ENCODE data around the gene KLHL40.

Gene KLHL40

DNA sequence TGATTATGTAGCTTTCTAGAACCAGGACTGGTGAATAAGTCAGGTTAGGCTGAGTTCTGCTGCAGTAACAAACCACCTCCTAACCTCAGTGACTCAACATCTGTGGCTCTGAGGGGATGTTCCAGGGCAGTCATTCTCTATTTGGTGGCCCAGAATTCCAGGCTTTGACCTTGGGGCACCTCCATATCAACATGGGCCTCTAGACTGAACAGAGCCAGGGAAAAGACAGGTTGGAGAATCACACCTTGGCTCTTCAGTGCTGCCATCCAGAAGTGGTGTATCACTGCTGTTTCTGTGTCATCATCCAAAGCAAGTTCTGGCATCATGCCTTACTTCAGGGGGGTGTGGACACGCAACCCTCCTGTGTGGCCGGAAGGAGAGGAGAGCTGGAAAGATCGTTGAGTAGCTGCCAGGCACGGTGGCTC is 16.5 kb upstream of the KLHL40 start:
- DNase-seq (ENCODE audit: low read depth in 2 of 2): no peak

DNA sequence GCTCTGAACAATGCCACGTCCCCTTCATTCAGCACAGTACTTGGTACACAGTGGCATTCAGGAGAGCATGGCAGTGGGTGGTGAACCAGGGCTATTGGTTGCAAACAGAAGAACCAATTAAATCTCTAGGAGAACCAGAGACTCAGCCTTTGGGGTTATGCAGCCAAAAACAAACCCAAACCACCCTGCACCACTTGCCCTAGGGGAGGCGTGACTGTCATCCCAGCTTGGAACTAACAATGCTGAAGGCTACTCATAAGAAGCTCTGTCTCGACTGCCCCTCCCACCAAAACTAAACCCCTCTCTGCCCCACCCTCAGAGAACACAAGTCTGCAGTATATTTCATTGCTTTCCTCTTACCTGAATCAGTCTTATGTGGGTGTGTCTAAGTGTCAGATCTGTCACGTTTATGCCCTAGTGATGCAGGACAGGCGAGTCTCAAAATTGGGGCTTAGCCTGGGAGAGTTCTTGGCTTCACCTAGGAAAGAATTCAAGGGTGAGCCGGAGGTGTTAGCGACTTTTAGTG is 15.2 kb upstream of the KLHL40 start:
- DNase-seq (ENCODE audit: low read depth in 2 of 2): no peak

DNA sequence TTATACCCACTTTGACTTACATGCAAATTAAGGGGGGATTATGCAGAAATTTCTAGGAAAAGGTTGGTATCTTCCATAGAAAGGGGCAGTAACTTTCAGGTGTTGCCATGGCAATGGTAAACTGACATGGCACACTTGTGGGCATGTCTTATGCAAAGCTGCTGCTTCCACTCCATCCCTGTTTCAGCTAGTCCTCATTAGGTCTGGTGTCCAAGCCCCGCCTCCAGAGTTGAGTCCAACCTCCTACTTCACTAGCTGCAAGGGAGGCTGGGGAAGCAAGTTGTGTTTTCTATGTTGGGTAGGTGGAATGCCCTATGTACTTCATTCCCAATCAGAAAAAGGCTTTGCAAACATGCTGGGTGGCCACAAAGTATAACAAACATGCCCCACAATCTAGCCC is 14.7 kb upstream of the KLHL40 start:
- no peak for DNase-seq (ENCODE audit: low read depth in 2 of 2)

DNA sequence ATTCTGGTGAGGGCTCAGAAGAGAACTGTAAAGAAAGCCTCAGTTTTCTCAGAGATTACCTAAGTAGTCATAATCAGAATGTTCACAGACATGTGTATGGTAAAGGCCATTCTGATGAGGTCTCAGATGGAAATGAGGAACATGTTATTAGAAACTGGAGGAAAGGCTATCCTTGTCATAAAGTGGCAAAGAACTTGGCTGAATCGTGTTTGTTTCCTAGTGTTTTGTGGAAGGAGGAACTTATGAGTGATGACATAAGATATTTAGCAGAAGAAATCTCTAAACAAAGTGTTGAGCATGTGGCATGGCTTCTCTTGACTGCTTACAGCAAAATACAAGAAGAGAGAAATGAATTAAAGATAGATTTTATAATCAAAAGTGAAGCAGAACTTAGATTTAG is 12.8 kb upstream of the KLHL40 start:
- no peak for DNase-seq (ENCODE audit: low read depth in 2 of 2)

DNA sequence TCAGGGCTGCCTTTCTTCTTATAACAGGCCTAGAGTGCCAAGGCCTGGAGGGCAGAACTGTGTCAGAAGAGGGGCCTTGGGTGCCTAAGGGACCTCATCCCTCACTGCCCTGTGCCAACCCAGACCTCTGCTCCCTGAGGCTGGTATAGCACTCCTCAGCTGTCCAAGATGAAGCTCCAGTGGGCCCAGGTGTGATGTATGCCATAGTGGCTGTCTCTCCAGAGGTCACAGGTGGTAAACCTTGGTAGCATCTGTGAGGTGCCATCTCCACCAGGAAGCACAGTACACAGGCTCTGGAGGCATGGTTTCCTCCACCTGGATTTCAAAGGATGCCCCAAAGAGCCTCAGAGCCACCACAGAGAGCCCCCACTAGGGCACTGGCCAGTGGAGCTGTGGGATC is 12.3 kb upstream of the KLHL40 start:
- no peak for DNase-seq (ENCODE audit: low read depth in 2 of 2)

DNA sequence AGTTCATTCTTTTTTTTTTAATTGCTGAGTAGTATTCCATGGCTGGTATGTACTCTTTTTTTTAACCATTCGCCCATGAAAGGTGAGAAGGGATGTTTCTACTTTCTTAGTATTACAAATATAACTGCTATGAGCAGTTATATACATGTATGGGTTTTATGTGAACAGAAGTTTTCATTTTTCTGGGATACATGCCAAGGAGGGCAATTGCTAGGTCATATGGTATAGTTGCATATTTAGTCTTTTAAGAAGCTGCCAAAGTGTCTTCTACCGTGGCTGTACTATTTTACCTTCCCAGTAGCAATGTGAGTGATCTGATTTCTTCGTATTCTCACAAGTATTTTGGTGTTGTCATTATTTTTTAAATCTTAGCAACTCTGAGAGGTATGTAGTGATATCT is 11.2 kb upstream of the KLHL40 start:
- DNase-seq (ENCODE audit: low read depth in 2 of 2): no peak

DNA sequence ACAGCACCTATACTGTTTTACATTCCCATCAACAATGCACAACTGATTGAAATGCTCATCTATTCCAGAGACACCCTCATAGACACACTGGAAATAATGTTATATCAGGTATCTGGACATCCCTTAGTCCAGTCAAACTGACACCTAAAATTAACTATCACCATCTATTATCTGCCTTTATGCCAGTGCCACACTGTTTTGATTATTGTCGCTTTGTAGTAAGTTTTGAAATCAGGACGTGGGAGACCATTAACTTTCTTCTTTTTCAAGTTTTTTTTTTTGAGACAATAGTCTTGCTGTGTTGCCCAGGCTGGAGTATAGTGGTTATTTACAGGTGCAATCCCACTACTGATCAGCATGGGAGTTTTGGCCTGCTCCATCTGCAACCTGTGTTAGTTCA is 9.4 kb upstream of the KLHL40 start:
- DNase-seq (ENCODE audit: low read depth in 2 of 2): no peak

DNA sequence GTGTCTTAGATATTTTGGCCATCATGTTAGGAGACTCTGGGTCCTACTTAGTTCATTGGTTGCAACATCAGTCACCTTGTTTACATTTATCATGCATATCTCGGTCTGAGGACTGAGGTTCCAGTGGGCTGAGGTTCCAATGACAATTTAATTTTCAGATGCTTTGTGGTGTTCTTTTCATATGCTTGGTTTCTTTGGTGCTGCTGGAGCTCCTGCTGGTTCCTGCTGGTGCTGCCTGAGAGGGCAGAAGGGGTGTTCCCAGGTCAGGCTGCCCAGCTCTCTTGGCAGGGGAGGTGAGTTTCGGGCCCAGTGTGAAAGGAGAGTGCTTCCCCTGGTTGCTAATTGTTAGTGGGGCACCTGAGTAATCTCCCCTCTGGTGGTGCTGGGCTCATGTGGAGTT is 6.9 kb upstream of the KLHL40 start:
- DNase-seq (ENCODE audit: low read depth in 2 of 2): no peak

DNA sequence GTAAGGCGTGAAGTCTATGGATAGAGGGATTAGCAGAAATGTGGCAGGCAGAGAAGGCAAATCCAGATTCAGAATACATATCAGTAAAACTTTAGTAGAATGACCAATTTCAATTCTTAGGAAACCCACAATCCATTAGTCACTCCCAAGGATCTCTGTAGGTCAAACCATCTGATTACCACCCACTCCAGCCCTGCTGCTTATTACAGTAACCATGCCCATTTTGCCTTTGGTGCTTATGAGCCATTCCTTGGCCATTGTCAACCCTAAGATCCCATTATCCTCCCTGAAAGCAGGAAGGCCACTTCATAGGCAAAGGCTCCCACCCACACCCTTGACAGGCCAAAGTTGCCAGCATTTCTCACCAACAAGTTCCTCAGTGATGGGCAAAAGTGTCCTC is 5.1 kb upstream of the KLHL40 start:
- DNase-seq (ENCODE audit: low read depth in 2 of 2): no peak

DNA sequence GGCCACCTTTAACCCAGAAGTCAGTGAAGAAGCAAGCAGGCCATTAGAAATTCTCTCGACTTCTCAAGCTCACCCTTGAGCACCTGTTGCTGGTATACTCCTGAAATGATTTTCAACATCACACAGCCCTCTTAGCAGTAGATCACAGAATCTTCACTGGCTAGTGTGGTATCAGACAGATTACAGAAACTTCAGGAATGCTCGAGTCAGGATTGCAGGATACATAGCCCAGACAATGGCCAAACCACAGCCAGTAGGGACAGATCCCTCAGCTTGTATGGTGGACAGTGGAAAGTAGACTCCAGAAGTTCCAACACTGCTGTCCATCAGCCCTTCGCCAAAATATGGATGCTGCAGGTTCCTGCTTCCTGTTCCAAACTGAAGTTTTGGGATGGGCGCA is 4.5 kb upstream of the KLHL40 start:
- DNase-seq (ENCODE audit: low read depth in 2 of 2): no peak

DNA sequence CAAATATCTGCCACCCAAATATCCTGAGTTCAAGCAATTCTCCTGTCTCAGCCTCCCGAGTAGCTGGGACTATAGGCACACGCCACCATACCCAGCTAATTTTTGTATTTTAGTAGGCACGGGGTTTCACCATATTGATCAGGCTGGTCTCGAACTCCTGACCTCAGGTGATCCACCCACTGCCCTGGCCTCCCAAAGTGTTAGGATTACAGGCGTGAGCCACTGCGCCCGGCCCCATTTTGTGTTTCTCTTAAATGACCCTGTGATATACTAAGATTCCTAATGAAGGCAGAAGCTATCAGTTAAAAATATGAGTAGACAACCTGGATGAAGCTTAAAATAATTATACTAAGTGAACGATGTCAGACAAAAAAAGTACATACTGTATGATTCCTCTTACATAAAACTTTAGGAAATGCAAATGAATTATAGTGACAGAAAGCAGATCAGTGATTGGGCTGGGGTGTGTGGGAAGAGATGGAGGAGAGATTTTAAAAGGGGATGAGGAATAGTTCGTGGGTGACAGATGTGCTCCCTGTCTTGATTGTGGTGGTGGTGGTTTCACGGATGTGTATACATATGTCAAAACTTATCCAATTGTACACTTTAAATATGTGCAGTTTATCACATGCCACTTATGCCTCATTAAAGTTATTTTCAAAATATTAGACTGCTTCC is 3.8 kb upstream of the KLHL40 start:
- no peak for DNase-seq (ENCODE audit: low read depth in 2 of 2)

DNA sequence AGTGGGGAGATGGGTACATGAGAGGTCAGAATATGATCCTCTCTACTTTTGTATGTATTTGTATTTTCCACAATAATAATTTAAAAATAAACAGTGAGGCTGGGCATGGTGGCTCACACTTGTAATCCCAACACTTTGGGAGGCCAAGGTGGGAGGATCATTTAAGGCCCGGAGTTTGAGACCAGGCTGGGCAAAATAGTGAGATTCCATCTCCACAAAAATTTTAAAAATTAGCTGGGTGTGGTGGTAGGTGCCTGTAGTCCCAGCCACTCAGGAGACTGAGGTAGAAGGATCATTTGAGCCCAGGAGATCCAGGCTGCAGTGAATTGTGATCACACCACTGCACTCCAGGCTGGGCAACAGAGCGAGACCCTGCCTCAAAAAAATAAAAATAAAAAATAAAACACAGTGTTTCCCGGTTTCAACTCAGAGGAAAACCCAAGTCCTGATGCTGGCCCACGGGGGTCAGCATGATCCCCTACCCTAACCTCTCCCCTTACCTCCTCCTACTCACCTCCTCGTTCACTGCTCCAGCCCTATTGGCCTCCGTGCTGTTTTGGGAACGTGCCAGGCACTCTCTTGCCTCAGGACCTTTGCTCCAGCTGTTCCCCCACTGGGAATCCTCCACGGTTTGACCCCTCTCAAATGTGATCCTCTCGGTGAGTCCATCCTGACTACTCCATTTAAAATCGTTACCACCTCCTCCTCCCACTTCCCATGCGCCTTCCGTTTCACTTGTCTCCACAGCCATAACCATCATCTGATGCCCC is 2.9 kb upstream of the KLHL40 start:
- DNase-seq (ENCODE audit: low read depth in 2 of 2): no peak

DNA sequence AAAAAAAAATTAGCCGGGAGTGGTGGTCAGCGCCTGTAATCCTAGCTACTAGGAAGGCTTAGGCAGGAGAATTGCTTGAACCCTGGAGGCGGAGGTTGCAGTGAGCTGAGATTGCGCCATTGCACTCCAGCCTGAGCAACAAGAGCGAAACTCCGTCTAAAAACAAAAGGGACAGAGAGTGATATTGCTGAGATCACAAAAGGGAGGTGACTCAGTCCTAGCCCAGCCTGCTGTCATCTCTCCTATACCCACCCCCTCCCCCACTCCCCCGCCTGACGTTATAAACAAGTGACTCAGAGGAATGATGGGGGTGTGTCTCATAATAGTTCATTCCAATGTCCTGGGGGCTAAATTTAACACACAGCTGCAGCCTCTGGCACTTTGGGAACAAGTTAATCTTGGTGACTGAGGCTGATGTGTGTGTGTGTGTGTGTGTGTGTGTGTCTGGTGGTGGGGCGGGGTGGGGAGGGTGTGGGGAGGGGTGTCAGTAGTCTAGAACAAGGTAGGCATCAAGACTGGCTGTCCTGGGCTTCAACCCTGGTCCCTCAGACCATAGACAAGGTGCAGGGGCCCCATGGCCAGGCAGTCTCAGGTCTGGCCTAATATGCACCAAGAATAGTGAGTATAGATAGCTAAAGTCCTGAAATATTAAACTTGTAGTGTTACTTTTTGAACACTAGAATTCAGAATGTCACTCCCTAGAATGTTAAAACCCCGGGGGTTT is 1.3 kb upstream of the KLHL40 start:
- DNase-seq (ENCODE audit: low read depth in 2 of 2): peak; percentile 41 to 62

DNA sequence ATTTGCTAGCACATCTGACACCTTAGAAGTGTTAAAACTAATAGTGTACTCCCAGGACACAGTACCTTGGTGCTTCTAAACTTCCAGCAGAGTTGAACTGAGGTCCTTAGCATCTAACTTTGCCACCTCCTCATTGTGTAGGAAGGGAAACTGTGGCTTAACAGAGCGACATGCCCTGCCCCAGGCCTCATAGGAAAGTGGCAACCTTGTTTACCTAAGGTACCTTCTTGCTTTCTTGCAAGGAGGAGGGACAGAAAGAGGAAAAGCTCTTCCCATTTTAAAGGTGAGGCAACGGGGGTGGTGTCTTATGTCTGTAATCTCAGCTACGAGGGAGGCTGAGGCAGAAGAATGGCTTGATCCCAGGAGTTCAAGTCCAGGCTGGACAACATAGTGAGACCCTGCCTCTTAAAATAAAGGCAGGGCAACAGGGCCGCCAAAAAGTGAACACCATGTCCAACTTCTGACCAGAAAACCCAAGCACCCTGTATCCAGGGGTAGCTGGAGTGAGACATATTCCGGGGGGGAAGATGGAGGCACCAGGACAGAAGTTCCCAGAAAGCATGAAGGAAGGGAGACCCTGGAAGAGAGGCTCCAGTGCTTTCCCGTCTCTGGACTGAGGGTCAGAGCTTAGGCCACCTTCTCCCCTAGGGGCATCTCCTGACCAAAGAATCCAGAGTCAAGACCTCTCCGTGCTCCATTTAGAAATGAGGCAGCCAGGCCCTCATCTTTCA is 540 bp upstream of the KLHL40 start:
- DNase-seq (ENCODE audit: low read depth in 2 of 2): no peak

DNA sequence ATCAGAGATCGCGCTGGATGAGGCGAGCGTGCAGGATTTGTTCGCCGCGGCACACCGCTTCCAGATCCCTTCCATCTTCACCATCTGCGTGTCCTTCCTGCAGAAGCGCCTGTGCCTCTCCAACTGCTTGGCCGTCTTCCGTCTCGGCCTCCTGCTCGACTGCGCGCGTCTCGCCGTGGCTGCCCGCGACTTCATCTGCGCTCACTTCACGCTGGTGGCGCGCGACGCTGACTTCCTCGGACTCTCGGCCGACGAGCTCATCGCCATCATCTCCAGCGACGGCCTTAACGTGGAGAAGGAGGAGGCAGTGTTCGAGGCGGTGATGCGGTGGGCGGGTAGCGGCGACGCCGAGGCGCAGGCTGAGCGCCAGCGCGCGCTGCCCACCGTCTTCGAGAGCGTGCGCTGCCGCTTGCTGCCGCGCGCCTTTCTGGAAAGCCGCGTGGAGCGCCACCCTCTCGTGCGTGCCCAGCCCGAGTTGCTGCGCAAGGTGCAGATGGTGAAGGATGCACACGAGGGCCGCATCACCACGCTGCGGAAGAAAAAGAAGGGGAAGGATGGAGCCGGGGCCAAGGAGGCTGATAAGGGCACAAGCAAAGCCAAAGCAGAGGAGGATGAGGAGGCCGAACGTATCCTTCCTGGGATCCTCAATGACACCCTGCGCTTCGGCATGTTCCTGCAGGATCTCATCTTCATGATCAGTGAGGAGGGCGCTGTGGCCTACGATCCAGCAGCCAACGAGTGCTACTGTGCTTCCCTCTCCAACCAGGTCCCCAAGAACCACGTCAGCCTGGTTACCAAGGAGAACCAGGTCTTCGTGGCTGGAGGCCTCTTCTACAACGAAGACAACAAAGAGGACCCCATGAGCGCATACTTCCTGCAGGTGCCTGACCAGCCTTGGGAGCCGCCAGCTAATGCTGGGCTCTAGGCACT is 819 bp downstream of the KLHL40 start:
- no peak for DNase-seq (ENCODE audit: low read depth in 2 of 2)

DNA sequence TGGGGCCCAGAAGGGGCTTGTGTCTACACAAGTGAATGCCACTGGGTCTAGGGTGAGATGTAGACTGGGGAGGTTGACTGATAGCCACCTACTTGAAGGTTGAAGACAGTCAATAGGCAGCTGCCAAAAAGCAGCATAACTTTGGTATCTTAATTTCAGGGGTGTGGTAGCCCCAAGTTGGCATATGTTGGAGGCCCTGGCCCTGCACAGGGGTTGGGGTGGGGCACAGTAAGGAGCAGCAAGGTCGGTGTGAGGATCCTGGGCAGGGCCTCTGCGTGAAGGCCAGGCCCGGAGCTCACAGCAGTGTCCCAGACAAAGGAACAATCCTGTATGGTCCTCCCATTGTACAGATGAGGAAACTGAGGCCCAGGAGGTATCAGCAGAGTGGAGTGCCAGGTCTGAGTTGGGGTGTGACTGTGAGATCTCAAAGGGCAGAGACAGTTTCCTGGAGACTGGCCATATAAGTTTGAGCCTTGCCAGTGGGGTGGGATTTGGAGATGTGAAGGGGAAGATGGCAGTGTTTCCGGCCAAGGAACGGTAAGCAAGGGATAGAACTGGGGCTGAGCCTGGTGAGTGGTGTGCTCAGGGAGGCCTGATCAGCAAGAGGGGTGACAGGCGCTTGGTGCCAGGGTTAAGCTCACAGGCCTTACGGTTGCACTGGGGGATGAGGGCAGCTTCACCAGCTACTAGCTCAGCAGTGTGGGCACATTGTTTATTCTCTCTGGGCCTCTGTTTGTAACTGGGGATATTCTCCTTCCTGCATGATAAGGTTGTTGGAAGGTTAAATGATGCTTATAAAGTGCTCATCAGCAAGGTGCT is 1.7 kb downstream of the KLHL40 start:
- no peak for DNase-seq (ENCODE audit: low read depth in 2 of 2)

DNA sequence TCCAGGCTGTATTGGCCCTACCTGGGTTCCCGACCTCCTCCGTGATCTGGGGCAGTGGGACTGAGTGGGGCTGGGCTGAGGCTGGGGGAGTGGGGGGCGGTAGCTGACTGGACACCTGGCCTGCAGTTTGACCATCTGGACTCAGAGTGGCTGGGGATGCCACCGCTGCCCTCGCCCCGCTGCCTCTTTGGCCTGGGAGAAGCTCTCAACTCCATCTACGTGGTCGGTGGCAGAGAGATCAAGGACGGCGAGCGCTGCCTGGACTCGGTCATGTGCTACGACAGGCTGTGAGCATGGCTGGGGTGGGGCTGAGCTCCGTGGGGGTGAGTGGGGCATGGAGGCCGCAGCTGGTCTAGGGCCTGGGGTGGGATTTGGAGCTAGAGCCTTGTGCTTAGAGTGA is 2.7 kb downstream of the KLHL40 start:
- no peak for DNase-seq (ENCODE audit: low read depth in 2 of 2)

DNA sequence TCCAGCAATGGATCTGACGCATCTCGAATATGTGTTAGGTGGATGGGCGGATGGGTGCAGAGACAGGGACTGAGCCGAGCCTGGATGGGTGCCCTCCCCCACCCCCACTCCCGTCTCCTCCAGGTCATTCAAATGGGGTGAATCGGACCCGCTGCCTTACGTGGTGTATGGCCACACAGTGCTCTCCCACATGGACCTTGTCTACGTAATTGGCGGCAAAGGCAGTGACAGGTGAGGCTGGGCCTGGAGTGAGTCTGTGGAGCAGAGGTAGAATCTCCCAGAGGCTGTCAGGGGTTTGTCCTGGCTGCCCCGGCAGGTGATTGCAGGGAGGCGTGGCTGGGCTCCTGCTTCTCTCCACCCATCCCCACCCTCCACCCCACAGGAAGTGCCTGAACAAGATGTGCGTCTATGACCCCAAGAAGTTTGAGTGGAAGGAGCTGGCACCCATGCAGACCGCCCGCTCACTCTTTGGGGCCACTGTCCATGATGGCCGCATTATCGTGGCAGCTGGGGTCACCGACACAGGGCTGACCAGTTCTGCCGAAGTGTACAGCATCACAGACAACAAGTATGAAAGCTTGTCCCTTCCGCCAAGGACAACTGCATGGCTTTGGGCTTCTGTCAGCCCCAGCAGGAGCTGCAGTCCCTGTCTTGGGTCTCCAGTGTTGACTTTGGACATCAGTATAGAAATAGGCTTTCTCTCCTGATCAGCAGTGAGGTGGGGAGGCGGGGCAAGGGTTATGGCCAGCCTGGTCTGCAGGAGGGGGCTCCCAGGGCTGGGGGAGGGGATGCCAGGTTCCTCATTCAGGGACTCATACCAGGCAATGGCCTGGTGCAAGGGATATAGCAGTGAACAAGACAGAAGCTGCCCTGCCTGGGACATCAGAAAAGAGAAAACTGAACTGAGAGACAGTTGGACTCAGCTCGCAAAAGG is 3.4 kb downstream of the KLHL40 start:
- no peak for DNase-seq (ENCODE audit: low read depth in 2 of 2)
